ENCODE measurements around the gene LRRC51. TPM values are rescaled to one million over a fixed set of nuclear protein-coding genes. Genes with fewer than 3 reads are reported as not detected.

The LRRC51 gene
- total RNA-seq, 1 experiment from 2014 or later: 19.6 TPM

DNA sequence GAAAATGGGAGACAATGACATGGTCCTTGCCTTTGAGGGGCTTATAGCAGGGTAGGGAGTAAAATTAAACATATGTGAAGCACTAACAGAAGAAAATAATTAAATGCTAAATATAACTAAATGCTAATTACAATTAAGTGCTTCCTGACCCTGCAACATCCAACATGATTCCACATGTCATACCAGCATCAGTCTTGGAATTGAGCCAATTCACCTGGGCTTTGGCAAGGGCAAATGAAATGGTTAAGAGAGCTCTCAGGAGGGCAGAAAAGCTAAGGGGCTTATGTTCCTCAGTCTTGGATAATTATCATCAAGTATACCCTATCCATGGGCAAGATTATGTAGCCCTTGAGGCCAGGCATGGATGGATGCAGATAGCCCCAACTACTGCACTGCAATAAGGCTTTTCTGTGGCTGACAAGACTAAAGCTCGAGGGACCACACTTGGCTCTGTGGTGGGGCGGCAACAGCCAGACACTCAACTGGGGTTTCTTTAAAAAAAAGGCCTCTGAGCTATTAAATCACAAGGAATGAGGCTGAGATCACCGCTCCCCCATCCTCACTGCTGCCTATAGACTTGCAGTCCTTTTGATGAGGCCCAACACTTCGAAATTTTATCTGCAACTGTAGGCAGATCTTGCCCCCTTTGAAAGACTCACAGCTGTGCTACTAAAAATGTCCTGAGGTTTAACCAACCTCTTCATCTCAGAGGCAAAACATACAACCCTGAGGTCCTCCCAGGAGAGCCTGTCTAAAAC lies 42.9 kb upstream of the LRRC51 start:
- no TSS peak for BruUV-seq (replicated peaks)
- CTCF ChIA-PET: interaction anchor here (0.6 kb wide), 1 partner anchor 395 kb away, joined by 5 read pairs; no protein-coding TSS in a partner anchor
- H3F3A ChIP-seq (ENCODE audit: insufficient read depth, low read depth): peaks cover 18% of the 10 kb centered on the region; the same call in 1 of the 2 replicates
- no peaks in the 10 kb centered on the region for H3K27me3 ChIP-seq (ENCODE audit: insufficient read depth, low read depth)
- H3K9me2 ChIP-seq (ENCODE audit: insufficient read depth): no peaks in the 10 kb centered on the region
- peaks cover 87% of the 10 kb centered on the region for H3K79me2 ChIP-seq (ENCODE audit: low read depth)
- H4K20me1 ChIP-seq (ENCODE audit: insufficient read depth): peaks cover 9% of the 10 kb centered on the region
- intact Hi-C loops (cut with micrococcal nuclease; ENCODE audit: unreplicated experiment): no loop called here
- no peaks in the 10 kb centered on the region for H3K36me3 ChIP-seq (ENCODE audit: low read depth)
- POLR2A ChIA-PET (ENCODE audit: unreplicated experiment): no interaction called here
- peaks cover 12% of the 10 kb centered on the region for H3K4me1 ChIP-seq (replicated peaks; ENCODE audit: insufficient read depth)
- H3K9me3 ChIP-seq (ENCODE audit: insufficient read depth, low read depth): no peaks in the 10 kb centered on the region
- H3K4me3 ChIP-seq: no peak overlapping the region
- no peak overlapping the region for H3K27ac ChIP-seq
- no peak overlapping the region for H2AFZ ChIP-seq
- no peak overlapping the region for H3K4me2 ChIP-seq
- TF ChIP-seq, protein P1, sequence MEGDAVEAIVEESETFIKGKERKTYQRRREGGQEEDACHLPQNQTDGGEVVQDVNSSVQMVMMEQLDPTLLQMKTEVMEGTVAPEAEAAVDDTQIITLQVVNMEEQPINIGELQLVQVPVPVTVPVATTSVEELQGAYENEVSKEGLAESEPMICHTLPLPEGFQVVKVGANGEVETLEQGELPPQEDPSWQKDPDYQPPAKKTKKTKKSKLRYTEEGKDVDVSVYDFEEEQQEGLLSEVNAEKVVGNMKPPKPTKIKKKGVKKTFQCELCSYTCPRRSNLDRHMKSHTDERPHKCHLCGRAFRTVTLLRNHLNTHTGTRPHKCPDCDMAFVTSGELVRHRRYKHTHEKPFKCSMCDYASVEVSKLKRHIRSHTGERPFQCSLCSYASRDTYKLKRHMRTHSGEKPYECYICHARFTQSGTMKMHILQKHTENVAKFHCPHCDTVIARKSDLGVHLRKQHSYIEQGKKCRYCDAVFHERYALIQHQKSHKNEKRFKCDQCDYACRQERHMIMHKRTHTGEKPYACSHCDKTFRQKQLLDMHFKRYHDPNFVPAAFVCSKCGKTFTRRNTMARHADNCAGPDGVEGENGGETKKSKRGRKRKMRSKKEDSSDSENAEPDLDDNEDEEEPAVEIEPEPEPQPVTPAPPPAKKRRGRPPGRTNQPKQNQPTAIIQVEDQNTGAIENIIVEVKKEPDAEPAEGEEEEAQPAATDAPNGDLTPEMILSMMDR (conservative IDR thresholded peaks at IDR 0.05): no peak
- TF ChIP-seq EZH2 (IDR thresholded peaks at IDR 0.05; ENCODE audit: low read depth): no peak
- no peak for DNase-seq

DNA sequence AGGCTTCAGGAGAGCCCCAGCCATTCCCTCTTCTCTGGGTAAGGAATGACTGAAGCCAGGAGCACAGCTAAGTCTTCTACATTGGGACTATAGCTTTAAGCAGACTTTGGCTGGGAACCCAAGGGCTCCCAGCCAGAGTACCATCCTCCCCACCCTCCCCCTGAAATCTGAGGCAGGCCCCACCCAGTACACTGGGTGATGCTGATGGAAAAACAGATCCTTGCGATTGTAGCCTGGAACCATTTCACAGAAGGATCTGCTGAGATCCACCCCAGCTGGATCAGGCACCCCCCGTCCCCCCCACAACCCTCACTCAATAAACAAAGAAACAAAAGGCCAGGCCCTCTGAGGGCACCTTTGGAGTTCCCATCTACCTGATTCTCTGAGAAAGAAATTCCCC lies 42.2 kb upstream of the LRRC51 start:
- Histone ChIP-seq H3K4me3 (no peak overlapping the region), H3K4me1 (replicated peaks; ENCODE audit: insufficient read depth) (peaks cover 12% of the 10 kb centered on the region), H3K27ac (no peak overlapping the region), H4K20me1 (ENCODE audit: insufficient read depth) (peaks cover 9% of the 10 kb centered on the region), H3K79me2 (ENCODE audit: low read depth) (peaks cover 86% of the 10 kb centered on the region), H3K9me2 (ENCODE audit: insufficient read depth) (no peaks in the 10 kb centered on the region), H2AFZ (no peak overlapping the region), H3K36me3 (ENCODE audit: low read depth) (no peaks in the 10 kb centered on the region), H3K9me3 (ENCODE audit: insufficient read depth, low read depth) (no peaks in the 10 kb centered on the region), H3F3A (ENCODE audit: insufficient read depth, low read depth) (peaks cover 22% of the 10 kb centered on the region; the same call in 1 of the 2 replicates), H3K27me3 (ENCODE audit: insufficient read depth, low read depth) (no peaks in the 10 kb centered on the region), H3K4me2 (no peak overlapping the region; the same call in 1 of the 2 replicates)
- DNase-seq: no peak
- POLR2A ChIA-PET (ENCODE audit: unreplicated experiment): no interaction called here
- no TSS peak for BruUV-seq (replicated peaks)
- intact Hi-C loops (cut with micrococcal nuclease; ENCODE audit: unreplicated experiment): no loop called here
- CTCF ChIA-PET: interaction anchor here (1.0 to 1.9 kb wide), 2 partner anchors 13 to 53 kb away, joined by 5 to 6 read pairs; no protein-coding TSS in a partner anchor
- no peak for TF ChIP-seq EZH2 (IDR thresholded peaks at IDR 0.05; ENCODE audit: low read depth)
- TF ChIP-seq, protein P1 (conservative IDR thresholded peaks at IDR 0.05): no peak

DNA sequence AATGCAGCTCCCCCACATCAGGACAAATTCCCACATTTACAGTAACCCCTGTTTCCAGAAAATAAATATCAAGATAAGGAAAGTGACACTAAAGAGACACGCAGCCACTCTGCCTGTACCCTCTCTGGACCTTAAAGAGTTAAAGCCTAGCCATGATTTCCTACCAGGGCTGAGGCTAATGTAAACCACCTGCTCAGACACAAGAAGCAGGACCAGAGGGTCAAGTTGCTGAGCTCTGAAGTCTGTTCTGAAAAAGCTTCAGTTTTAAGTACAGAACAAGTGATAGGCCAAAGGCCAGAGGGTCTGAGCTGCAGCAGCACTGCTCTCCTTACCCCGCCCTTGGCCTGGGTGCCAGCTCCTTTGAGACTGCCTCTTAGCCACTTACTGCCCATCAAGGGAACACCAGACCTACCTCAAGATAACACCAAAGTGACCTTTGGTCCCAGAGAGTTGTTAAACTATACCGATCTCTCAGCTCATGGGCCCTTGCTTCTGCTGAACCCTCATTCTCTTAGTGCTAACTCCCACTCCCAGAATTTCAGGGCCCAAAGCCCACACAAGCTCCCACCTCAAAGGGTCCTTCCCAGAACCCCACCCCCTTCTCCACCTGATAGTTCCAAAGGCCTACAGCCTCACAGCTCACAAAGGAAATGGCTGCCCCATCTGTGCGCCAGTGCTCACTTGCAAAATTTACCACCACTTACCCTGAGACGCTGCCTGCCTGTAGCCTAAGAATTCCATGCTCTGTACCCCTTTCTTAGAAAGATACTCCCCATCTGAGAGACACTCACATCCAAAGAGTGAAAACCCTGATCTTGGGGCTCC lies 41.4 kb upstream of the LRRC51 start:
- peaks cover 12% of the 10 kb centered on the region for H3K4me1 ChIP-seq (replicated peaks; ENCODE audit: insufficient read depth)

More for the DNA sequence above, 41.4 kb upstream of the LRRC51 start:
- Histone ChIP-seq H3K79me2 (ENCODE audit: low read depth) (peaks cover 88% of the 10 kb centered on the region), H3K36me3 (ENCODE audit: low read depth) (no peaks in the 10 kb centered on the region), H3K9me2 (ENCODE audit: insufficient read depth) (no peaks in the 10 kb centered on the region), H2AFZ (no peak overlapping the region), H3K27me3 (ENCODE audit: insufficient read depth, low read depth) (no peaks in the 10 kb centered on the region), H3F3A (ENCODE audit: insufficient read depth, low read depth) (peaks cover 22% of the 10 kb centered on the region; the same call in 1 of the 2 replicates), H3K9me3 (ENCODE audit: insufficient read depth, low read depth) (no peaks in the 10 kb centered on the region), H3K27ac (no peak overlapping the region), H3K4me2 (peak overlapping the region; percentile 73; the same call in 1 of the 2 replicates), H3K4me3 (no peak overlapping the region), H4K20me1 (ENCODE audit: insufficient read depth) (peaks cover 12% of the 10 kb centered on the region; the same call in 1 of the 2 replicates)
- DNase-seq: no peak
- ChIA-PET POLR2A (ENCODE audit: unreplicated experiment) (interaction anchor here (0.5 to 0.6 kb wide), 2 partner anchors 21 to 72 kb away, joined by 3 to 6 read pairs; no protein-coding TSS in a partner anchor), CTCF (interaction anchor here (0.7 to 1.9 kb wide), 3 partner anchors 14 to 115 kb away, joined by 3 to 6 read pairs (median 5); no protein-coding TSS in a partner anchor)
- intact Hi-C loops (cut with micrococcal nuclease; ENCODE audit: unreplicated experiment): no loop called here
- no TSS peak for BruUV-seq (replicated peaks)
- no peak for TF ChIP-seq EZH2 (IDR thresholded peaks at IDR 0.05; ENCODE audit: low read depth)
- TF ChIP-seq, protein P1 (conservative IDR thresholded peaks at IDR 0.05): no peak

Data from PC-9 (cell line).